GM12878 (cell line): ENCODE results near the gene ENTPD3.

Experiments
- CHD2 ChIP-seq: IDR thresholded peaks from 2 replicates; pipeline ENCODE4 v1.6.1; 2011; ENCODE audit warnings: low read depth, low read length, improper control_type of control experiment, borderline replicate concordance
- POU2F2 ChIP-seq: IDR thresholded peaks from 3 replicates; pipeline ENCODE4 v1.6.1; 2011; ENCODE audit warnings: low read depth, mild to moderate bottlenecking, low read length, borderline replicate concordance
- TF ChIP-seq, protein P1 (sequence below): fragments of 450-650 bp; formaldehyde crosslinking; IDR thresholded peaks from 2 replicates; pipeline ENCODE4 v1.4.0; 2022; ENCODE audit warnings: mild to moderate bottlenecking, moderate library complexity
- TF ChIP-seq, protein P2 (sequence below): fragments of 450-650 bp; IDR thresholded peaks from 2 replicates; pipeline ENCODE4 v1.6.1; 2016; ENCODE audit warnings: mild to moderate bottlenecking, moderate library complexity, borderline replicate concordance
- TF ChIP-seq, protein P3 (sequence below): fragments of 450-650 bp; IDR thresholded peaks from 2 replicates; pipeline ENCODE4 v1.6.1; 2018; ENCODE audit warnings: mild to moderate bottlenecking, low read depth, moderate library complexity; ENCODE audit not compliant: partially characterized antibody

DNA sequence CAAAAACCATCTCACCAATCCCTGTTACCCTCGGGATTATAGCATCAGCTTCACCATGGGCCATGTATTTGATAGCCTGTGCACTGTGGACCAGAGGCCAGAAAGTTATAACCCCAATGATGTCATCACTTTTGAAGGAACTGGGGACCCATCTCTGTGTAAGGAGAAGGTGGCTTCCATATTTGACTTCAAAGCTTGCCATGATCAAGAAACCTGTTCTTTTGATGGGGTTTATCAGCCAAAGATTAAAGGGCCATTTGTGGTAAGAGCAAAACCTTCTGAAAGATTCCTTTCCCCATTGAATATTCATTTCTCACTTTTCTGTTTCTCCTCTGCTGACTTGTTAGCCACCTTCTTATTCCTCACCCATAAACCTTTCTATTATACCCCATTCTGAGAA lies 35.9 kb downstream of the ENTPD3 start:
- TF ChIP-seq CHD2 (no peak), POU2F2 (no peak)
- TF ChIP-seq, protein P1, sequence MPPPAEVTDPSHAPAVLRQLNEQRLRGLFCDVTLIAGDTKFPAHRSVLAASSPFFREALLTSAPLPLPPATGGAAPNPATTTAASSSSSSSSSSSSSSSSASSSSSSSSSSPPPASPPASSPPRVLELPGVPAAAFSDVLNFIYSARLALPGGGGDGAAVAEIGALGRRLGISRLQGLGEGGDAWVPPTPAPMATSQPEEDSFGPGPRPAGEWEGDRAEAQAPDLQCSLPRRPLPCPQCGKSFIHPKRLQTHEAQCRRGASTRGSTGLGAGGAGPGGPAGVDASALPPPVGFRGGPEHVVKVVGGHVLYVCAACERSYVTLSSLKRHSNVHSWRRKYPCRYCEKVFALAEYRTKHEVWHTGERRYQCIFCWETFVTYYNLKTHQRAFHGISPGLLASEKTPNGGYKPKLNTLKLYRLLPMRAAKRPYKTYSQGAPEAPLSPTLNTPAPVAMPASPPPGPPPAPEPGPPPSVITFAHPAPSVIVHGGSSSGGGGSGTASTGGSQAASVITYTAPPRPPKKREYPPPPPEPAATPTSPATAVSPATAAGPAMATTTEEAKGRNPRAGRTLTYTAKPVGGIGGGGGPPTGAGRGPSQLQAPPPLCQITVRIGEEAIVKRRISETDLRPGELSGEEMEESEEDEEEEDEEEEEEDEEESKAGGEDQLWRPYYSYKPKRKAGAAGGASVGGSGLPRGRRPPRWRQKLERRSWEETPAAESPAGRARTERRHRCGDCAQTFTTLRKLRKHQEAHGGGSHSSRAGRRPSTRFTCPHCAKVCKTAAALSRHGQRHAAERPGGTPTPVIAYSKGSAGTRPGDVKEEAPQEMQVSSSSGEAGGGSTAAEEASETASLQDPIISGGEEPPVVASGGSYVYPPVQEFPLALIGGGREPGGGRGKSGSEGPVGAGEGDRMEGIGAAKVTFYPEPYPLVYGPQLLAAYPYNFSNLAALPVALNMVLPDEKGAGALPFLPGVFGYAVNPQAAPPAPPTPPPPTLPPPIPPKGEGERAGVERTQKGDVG (CRISPR knock-in tag) = no peak
- TF ChIP-seq, protein P2, sequence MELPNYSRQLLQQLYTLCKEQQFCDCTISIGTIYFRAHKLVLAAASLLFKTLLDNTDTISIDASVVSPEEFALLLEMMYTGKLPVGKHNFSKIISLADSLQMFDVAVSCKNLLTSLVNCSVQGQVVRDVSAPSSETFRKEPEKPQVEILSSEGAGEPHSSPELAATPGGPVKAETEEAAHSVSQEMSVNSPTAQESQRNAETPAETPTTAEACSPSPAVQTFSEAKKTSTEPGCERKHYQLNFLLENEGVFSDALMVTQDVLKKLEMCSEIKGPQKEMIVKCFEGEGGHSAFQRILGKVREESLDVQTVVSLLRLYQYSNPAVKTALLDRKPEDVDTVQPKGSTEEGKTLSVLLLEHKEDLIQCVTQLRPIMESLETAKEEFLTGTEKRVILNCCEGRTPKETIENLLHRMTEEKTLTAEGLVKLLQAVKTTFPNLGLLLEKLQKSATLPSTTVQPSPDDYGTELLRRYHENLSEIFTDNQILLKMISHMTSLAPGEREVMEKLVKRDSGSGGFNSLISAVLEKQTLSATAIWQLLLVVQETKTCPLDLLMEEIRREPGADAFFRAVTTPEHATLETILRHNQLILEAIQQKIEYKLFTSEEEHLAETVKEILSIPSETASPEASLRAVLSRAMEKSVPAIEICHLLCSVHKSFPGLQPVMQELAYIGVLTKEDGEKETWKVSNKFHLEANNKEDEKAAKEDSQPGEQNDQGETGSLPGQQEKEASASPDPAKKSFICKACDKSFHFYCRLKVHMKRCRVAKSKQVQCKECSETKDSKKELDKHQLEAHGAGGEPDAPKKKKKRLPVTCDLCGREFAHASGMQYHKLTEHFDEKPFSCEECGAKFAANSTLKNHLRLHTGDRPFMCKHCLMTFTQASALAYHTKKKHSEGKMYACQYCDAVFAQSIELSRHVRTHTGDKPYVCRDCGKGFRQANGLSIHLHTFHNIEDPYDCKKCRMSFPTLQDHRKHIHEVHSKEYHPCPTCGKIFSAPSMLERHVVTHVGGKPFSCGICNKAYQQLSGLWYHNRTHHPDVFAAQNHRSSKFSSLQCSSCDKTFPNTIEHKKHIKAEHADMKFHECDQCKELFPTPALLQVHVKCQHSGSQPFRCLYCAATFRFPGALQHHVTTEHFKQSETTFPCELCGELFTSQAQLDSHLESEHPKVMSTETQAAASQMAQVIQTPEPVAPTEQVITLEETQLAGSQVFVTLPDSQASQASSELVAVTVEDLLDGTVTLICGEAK = no peak
- TF ChIP-seq, protein P3, sequence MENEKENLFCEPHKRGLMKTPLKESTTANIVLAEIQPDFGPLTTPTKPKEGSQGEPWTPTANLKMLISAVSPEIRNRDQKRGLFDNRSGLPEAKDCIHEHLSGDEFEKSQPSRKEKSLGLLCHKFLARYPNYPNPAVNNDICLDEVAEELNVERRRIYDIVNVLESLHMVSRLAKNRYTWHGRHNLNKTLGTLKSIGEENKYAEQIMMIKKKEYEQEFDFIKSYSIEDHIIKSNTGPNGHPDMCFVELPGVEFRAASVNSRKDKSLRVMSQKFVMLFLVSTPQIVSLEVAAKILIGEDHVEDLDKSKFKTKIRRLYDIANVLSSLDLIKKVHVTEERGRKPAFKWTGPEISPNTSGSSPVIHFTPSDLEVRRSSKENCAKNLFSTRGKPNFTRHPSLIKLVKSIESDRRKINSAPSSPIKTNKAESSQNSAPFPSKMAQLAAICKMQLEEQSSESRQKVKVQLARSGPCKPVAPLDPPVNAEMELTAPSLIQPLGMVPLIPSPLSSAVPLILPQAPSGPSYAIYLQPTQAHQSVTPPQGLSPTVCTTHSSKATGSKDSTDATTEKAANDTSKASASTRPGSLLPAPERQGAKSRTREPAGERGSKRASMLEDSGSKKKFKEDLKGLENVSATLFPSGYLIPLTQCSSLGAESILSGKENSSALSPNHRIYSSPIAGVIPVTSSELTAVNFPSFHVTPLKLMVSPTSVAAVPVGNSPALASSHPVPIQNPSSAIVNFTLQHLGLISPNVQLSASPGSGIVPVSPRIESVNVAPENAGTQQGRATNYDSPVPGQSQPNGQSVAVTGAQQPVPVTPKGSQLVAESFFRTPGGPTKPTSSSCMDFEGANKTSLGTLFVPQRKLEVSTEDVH = no peak
